Suppressor macrophage treated with lipopolysaccharide for 1 hour (primary cell): ENCODE data around the gene COL5A1.
A peak's percentile ranks its signal among the peaks of the same experiment; 100 is the strongest.
"Not testable (repeated sequence)": the region's sequence is repeated elsewhere in the genome, so short reads cannot be mapped to it uniquely, and the experiment has no call there.

Experiments
- DNase-seq, 3 donors: peaks; one replicate each; pipeline ENCODE4 v3.0.0-alpha.2; 2020 to 2022

The COL5A1 gene

GRCh38 chr9:134712926-134713325, 71.3 kb downstream of the COL5A1 start:
- no peak for DNase-seq

- DNase-seq = not testable (repeated sequence)
These were observed 73.9 kb downstream of the COL5A1 start for GRCh38 chr9:134715536-134715935.

- no peak for DNase-seq
These were observed 74.5 kb downstream of the COL5A1 start for GRCh38 chr9:134716067-134716466.

GRCh38 chr9:134717056-134717455, 75.5 kb downstream of the COL5A1 start:
- no peak for DNase-seq

- no peak for DNase-seq
These were observed 76.5 kb downstream of the COL5A1 start for GRCh38 chr9:134717924-134718645.

- DNase-seq = no peak
These were observed 77.7 kb downstream of the COL5A1 start for GRCh38 chr9:134719331-134719730.

- DNase-seq = no peak
These were observed 78.6 kb downstream of the COL5A1 start for GRCh38 chr9:134720136-134720753.

GRCh38 chr9:134720796-134721195, 79.2 kb downstream of the COL5A1 start:
- DNase-seq = no peak

GRCh38 chr9:134721344-134721743, 79.7 kb downstream of the COL5A1 start:
- DNase-seq = no peak

GRCh38 chr9:134722120-134722701, 80.6 kb downstream of the COL5A1 start:
- DNase-seq = no peak

GRCh38 chr9:134723037-134723436, 81.4 kb downstream of the COL5A1 start:
- no peak for DNase-seq

GRCh38 chr9:134723491-134724190, 82.0 kb downstream of the COL5A1 start:
- DNase-seq = no peak

GRCh38 chr9:134724202-134724911, 82.8 kb downstream of the COL5A1 start:
- no peak for DNase-seq

- DNase-seq = no peak
These were observed 83.5 kb downstream of the COL5A1 start for GRCh38 chr9:134724912-134725604.

- DNase-seq = peak; percentile 62 to 73 (median 70)
These were observed 84.0 kb downstream of the COL5A1 start for GRCh38 chr9:134725605-134725940.

- no peak for DNase-seq
These were observed 84.6 kb downstream of the COL5A1 start for GRCh38 chr9:134726026-134726721.

GRCh38 chr9:134726722-134727034, 85.1 kb downstream of the COL5A1 start:
- no peak for DNase-seq

- no peak for DNase-seq
These were observed 86.6 kb downstream of the COL5A1 start for GRCh38 chr9:134728021-134728795.

GRCh38 chr9:134728801-134729495, 87.3 kb downstream of the COL5A1 start:
- no peak for DNase-seq

- DNase-seq = no peak
These were observed 88.6 kb downstream of the COL5A1 start for GRCh38 chr9:134730011-134730760.
